RCC 7860 (cell line): ENCODE measurements around the gene SPTB.
A peak's percentile ranks its signal among the peaks of the same experiment; 100 is the strongest.

Source experiments
- DNase-seq: peaks from one replicate; pipeline ENCODE4 v3.0.0-alpha.2; 2015; ENCODE audit warnings: low spot score
- FAIRE-seq: peaks from 2 replicates; lab custom pipeline; 2012; peaks lifted over from hg19 to GRCh38; lab: Jason Lieb, UNC

SPTB gene

GRCh38 chr14:64755781-64756221 is 123.9 kb downstream of the SPTB start:
- DNase-seq (peak; percentile 40), FAIRE-seq (no peak)

DNA sequence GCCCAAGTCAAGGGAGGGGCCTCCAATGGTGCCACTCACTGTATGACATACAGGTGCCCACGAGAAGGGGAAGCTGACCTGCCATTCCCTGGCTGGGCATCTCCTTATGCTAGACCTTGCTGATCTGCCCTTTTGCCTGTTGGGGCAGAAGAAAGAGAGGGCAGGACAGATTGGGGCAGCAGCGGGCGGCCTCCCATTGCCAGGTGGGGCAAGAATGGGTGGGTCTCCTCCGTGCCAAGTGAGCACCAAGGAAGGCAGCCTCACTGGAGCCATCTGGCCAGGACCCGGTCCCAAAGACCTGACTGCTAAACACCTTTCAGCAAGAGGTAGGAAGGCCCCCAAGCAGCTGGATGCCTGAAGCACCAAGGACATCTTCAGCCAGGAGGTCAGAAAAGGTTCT is 125.0 kb downstream of the SPTB start:
- DNase-seq (no peak), FAIRE-seq (no peak)

DNA sequence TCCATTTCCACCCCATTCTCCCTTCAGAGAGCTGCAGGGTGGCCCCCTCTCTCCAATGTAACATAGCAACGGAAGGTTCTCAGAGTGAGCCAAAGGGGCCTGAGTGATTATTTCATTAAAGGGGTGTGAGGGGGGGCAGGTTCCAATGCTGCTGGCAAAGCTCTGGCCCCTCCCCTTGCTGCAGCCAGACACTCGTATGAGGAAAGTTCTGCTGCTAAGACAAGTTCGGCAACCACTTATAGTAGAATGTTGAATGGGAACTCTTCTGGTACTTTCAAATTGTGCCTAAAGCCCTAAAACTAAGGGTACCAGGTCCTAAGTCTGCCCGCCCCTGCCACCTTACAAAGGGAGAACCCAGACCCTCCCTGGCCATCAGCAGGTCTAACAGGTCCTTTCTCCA is 125.7 kb downstream of the SPTB start:
- FAIRE-seq (no peak), DNase-seq (no peak)

- FAIRE-seq (no peak), DNase-seq (no peak)
Measured at GRCh38 chr14:64753374-64753773, 126.3 kb downstream of the SPTB start.

GRCh38 chr14:64752909-64753308 is 126.8 kb downstream of the SPTB start:
- DNase-seq (no peak), FAIRE-seq (no peak)

DNA sequence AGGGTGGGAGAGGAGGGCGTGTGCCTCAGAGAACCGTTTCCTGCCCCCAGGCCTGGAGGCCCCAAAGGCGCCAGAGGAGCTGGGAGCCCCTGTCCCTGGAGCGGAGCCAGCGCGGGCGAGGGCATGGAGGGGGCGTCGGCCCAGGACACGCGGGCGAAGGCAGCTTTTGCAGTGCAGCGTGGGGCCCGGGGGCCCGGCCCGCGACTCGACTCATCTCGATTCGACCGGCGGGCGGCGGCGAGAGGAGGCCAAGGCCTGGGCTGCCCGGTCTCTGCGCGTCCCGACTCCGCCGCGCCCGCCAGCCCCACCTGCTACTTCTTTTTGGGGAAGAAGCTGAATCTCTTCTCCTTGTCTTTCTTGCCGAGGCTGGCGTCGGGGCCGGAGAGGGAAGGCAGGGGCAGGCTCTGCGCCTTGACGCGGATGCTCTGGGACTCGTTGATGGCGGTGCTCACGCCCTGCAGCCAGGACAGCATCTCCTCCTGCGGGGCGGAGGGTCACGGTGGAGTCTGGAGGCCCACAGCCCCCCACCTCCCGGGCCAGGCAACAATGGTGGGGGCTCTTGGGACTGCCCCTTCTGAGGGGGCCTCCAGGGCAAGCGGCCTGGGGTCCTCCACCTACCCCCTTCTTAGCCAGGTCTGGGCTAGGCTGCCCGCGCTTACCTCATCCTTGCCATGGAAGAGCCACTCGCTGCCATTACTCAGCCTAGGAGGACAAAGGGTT is 130.6 kb downstream of the SPTB start:
- no peak for FAIRE-seq
- no peak for DNase-seq

DNA sequence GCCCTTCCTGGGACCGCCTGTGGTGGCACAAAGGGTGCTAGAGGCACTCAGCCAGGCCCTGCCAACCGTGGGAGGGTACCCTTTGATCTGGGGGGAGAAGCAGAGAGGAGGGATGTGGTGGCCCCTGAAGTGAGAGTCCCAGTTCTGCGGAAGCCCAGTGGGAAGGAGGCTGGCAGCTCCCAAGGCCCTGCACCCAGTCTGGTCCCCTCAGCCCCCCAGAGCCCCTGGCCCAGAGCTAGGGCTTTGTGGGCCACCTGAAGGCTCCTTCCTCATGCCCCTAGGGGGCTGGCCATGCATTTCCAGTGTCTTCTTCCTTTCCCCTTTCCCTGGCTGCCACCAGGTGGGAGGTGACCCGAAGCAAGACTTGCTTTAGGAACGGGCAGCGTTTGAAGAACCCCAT is 131.2 kb downstream of the SPTB start:
- no peak for FAIRE-seq
- no peak for DNase-seq

DNA sequence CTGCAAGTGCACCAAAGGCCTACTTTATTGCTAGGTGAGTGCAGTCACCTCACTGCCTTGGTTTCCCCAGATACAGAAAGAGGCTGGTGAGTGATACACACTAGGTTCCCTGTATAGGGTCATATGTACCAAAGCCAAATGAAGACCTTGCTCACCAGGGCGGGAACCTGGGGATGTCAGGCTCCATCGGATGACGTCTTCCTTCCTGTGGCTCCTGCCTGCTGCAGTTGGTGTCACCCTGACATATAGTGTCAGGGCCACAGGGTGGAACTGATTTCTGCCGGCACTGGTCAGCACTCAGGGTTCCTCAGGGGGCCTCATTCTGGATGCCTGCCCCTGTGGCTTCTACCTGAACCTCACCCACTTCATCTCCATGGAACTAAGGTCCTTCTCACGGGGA is 132.4 kb downstream of the SPTB start:
- DNase-seq (no peak), FAIRE-seq (no peak)

DNA sequence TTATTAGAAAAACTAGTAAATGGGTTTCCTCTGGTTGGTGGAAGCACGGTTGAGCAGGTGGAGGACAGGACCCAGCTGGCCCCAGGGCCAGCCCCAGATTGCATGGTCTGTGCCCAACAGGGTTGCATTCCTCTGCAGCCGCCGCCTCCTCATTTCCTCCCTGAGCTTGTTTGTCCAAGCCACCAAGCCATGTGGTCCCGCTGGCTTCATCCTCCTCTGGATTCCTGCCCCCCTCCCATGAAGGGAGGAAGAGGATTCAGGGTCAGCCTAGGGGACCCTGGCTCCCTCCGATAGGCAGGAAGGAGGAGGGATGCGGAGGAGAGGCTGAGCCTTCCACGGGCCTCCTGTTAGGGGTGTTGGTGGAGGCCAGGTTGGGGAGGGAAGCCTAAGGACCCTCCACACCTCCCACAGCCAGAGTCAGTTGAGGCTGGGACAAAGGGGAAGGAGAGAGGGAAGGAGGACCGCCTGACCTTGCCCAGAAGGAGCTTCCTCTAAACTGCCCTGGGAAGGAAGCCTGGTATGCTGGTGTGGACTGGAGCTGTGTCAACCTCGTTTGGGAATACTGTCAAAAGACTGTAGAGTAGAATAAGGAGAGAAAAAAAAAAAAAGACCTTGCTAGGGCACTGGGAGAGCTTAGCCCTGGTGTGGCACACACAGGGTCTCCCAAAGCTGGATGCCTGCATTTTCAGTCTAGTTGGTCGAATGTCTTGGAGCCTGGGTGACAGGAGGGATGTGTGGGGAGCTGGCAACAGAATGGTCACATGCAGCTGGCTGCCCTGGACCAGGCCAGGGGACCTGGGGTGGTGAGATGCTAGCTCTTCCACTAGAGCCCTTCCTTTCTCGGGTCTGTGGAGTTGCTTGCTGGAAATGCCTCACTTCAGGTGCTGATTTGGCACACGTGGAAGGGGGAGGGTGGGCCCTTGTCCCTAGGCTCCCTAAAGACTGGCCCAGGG is 133.1 kb downstream of the SPTB start:
- FAIRE-seq (no peak), DNase-seq (no peak)

DNA sequence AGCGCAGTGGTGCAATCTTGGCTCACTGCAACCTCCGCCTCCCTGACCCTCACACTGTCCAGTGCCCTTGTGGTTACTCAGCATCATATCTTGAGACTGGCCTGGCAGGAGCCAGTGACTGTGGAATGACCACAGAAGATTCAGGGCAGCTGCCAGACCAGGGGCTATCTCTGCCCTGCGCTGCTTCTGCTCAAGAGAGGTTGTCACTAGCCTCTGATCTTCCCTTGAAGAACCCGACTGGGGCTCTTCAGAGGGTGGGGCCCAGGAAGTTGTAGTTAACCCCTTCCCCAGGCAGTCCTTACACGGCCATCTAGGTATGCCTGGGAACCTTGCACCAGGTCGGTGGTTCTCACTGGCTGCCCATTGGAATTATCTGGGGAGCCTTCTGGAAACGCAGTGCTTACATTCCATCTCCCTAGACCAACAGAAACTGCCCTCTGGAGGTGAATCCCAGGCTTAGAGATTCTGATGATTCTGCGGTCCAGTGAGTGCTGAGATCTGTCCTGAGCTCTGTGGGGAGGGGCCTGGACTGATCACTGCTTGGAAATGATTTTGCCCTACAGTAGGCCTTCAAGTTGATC is 134.1 kb downstream of the SPTB start:
- DNase-seq, result no peak
- FAIRE-seq, result no peak

DNA sequence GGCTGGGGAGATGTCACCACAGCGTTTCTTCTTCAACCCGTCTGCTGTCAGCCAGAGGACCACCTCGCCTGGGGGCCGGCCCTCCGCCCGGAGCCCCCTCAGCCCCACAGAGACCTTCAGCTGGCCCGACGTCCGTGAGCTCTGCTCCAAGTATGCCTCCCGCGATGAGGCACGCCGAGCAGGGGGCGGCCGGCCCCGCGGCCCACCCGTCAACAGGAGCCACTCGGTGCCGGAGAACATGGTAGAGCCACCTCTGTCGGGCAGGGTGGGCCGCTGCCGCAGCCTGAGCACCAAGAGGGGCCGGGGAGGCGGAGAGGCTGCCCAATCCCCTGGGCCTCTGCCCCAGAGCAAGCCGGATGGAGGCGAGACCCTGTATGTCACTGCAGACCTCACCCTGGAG is 136.6 kb downstream of the SPTB start:
- DNase-seq, result no peak
- no peak for FAIRE-seq

DNA sequence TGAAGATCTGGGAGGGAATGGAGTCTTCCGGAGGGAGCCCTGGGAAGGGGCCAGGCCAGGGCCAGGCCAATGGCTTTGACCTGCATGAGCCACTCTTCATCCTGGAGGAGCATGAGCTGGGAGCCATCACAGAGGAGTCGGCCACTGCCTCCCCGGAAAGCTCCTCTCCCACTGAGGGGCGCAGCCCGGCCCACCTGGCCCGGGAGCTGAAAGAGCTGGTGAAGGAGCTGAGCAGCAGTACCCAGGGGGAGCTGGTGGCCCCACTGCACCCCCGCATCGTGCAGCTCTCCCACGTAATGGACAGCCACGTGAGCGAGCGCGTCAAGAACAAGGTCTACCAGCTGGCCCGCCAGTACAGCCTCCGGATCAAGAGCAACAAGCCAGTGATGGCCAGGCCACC is 137.7 kb downstream of the SPTB start:
- no peak for DNase-seq
- FAIRE-seq, result no peak

- DNase-seq (no peak), FAIRE-seq (no peak)
Measured at GRCh38 chr14:64741200-64741599, 138.5 kb downstream of the SPTB start.

GRCh38 chr14:64738281-64738804 is 141.4 kb downstream of the SPTB start:
- DNase-seq (no peak), FAIRE-seq (no peak)

GRCh38 chr14:64737391-64738280 is 142.1 kb downstream of the SPTB start:
- DNase-seq (no peak), FAIRE-seq (no peak)

GRCh38 chr14:64736271-64737169 is 143.2 kb downstream of the SPTB start:
- DNase-seq, result no peak
- FAIRE-seq, result no peak

DNA sequence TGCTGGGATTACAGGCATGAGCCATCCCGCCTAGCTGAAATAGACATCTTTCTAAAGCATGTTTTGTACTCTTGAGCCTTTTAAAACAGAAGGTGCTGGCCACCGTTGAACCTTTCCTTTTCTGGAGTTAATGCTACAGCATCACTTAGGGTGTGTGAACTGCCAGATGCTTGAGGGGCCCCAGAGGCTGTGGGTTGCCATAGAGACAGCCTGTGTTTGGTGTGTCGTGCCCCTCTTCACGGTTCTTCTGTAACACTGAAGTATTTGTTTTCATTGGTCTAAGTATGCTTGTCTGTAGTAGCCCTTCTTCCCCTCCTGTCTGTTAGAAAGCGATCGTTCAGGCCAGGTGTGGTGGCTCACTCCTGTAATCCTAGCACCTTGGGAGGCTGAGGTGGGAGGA is 144.7 kb downstream of the SPTB start:
- FAIRE-seq, result no peak
- DNase-seq, result no peak

GRCh38 chr14:64733899-64734298 is 145.8 kb downstream of the SPTB start:
- FAIRE-seq, result no peak

GRCh38 chr14:64733321-64733720 is 146.4 kb downstream of the SPTB start:
- FAIRE-seq (no peak), DNase-seq (no peak)

More at GRCh38 chr14:64733899-64734298, 145.8 kb downstream of the SPTB start:
- DNase-seq, result no peak
